Activated CD4-positive, alpha-beta T cell treated with anti-CD3 and anti-CD28 coated beads, Interleukin-2, amount 50 U/mL, for 1 hour (primary cell): Measurements from ENCODE around the gene TBXAS1.

Experiments
- DNase-seq: peaks from one replicate; pipeline ENCODE4 v3.0.0-alpha.2; 2020

Gene TBXAS1

DNA sequence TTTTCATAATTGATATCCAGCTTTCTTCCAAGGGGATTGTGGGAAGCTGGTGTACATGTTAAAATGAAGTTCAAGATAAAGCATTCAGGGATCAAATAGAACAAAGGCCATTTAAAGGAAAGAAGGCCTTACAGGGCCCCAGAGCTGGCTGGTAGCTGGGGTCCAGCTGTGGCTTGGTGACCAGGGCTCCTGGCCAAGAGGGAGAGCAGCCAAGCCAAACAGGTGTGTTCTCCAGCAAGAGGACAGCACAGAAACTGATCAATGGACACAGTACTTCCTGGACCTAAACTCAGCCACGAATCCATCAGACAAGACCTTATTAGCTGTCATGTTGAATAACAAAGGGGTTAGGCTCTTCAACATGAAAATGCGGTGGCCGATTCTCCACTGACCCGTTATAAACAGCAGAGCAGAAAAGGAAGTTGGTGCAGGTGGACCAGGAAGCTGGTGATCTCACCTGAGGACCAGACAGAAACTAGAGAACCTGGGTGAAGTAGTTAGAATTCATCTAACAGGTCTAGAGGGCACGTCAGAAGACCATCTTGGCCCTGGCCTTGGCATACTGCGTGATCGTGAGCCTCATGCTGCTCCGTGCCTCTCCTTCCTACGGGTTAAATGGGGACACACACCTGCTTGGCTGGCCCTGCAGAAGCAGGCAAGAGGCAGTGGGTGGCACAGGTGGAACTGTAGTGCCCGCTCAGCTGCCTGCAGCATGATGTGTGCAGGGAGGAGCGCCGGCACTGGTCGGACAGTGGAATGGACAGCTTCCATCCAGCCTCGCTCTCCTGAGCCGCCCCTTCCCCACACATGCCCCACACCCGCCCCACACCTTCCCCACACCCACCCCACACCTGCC is 179.9 kb downstream of the TBXAS1 start:
- DNase-seq = no peak

GRCh38 chr7:140009735-140010134 is 180.7 kb downstream of the TBXAS1 start:
- DNase-seq = no peak

GRCh38 chr7:140010194-140010895 is 181.3 kb downstream of the TBXAS1 start:
- DNase-seq = no peak

DNA sequence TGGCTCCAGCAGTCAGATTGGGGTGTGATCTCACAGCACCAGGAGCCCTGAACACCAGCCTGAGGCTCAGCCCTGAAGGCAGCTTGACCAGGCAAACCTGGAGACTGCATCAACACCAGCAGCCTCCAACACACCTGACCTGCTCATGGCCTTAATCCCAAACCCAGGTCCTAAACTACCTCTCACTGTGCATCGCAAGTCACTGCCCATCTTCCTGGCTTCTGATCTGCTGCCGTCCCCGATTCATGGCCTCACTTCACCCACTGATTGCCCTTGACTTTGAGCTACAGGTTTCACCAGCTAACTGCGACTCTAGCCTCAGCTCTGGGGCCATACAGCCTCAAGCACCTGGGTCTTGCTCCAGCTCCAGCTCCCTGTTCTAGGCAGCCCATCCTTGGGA is 184.6 kb downstream of the TBXAS1 start:
- DNase-seq = no peak

- no peak for DNase-seq
Measured at GRCh38 chr7:140014123-140014522, 185.1 kb downstream of the TBXAS1 start.

DNA sequence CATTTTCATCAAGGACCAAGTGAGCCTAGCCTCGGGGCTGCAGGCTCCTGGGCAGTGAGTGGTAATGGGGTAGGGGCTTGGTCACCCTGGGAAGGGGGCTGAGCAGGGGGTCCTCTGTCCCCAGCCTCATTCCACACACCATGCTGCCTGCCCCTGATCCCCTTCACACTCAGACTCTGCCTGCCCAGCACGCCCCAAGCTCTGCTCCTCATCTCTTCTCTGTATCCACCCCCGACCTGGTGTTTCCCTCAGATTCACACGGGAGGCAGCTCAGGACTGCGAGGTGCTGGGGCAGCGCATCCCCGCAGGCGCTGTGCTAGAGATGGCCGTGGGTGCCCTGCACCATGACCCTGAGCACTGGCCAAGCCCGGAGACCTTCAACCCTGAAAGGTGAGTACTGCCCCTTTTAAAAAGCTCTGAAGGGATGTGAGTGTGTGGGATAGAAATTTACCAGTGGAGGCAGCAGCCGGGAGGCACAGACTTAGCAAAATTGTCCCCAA is 186.5 kb downstream of the TBXAS1 start:
- DNase-seq = no peak

GRCh38 chr7:140016540-140016939 is 187.5 kb downstream of the TBXAS1 start:
- no peak for DNase-seq

DNA sequence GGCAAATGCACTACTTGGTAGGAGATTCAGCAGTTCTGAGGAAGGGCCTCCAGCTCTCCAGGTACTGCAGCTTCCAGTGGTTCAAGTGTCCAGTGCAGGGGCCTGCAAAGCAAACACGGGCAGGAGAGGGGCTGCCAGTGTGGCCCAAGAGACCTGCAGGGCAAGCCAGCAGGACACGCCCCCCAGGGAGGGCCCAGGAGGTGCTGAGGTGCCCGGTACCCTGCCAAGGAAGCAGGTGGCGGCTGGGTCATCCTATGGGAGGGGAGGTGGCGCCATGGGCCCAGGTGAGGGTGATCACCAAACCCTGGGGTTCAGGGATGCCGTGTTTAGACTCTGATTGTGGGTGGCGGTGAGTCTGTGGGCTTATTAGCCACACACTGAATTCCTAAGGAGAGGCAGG is 188.0 kb downstream of the TBXAS1 start:
- DNase-seq = no peak

DNA sequence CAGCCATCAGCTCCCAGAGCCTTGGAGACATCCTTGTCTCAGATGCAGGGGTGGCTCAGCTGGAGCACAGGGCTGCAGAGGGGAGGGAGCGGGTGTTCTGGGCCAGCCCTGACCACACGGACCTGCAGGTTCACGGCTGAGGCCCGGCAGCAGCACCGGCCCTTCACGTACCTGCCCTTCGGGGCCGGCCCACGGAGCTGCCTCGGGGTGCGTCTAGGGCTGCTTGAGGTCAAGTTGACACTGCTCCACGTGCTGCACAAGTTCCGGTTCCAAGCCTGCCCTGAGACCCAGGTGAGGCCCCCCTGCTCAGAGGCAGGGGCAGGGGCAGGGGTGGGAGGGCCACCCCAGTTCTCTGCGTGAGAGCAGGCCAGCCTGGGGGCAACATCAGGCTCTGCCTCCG is 188.5 kb downstream of the TBXAS1 start:
- no peak for DNase-seq

GRCh38 chr7:140018125-140019043 is 189.3 kb downstream of the TBXAS1 start:
- no peak for DNase-seq

GRCh38 chr7:140019172-140019571 is 190.1 kb downstream of the TBXAS1 start:
- no peak for DNase-seq

GRCh38 chr7:140019606-140020005 is 190.5 kb downstream of the TBXAS1 start:
- DNase-seq = no peak

GRCh38 chr7:140021603-140022002 is 192.5 kb downstream of the TBXAS1 start:
- DNase-seq = no peak

DNA sequence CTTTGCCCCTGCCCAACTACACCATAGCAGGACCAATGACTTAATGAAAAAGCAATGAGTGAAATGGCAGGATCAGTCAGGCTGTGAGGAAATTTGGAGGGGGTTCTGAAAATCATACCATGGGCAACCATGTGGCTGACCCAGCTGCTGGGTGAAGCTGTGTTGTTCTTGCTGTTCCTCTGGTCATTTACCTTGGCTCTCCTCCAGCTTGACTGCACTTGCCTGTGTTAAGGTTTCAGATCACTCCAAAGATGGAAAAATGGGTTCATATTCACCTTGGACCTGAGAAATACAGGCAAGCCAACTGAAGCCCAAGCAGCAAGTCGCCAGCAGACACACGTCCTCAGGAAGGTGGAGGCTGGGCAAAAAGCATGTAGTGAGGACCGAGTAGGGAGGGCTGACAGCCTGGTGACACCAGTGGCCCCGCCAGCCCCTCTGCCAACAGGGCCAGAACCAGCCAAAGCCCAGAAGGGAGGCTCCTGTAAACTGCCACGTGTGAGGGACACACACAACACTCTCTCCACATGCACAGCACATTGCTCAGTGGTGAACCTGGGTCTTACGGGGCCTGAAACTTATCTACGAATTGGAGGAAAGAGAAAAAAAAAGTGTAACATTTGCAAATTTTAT is 193.6 kb downstream of the TBXAS1 start:
- no peak for DNase-seq

GRCh38 chr7:140023728-140024127 is 194.7 kb downstream of the TBXAS1 start:
- no peak for DNase-seq

- DNase-seq = no peak
Measured at GRCh38 chr7:140024585-140024984, 195.5 kb downstream of the TBXAS1 start.

DNA sequence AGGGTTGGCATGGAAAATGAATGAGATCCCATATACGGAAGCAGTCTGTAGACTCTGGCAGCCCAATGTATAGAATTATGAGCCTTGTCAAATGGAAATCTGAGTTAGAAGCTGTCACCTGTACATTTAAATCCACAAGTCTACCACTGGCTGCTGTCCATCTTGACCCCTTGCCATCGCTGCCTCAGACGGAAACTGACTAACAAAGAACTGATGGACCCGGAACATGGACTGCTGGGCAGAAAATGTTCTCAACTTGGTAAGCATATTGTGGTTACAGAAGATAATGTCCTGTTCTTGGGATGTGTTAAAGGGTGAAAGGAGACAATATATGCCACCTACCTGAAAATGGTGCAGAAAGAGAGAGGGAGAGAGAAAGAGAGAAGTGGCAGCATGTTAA is 196.2 kb downstream of the TBXAS1 start:
- DNase-seq = no peak

DNA sequence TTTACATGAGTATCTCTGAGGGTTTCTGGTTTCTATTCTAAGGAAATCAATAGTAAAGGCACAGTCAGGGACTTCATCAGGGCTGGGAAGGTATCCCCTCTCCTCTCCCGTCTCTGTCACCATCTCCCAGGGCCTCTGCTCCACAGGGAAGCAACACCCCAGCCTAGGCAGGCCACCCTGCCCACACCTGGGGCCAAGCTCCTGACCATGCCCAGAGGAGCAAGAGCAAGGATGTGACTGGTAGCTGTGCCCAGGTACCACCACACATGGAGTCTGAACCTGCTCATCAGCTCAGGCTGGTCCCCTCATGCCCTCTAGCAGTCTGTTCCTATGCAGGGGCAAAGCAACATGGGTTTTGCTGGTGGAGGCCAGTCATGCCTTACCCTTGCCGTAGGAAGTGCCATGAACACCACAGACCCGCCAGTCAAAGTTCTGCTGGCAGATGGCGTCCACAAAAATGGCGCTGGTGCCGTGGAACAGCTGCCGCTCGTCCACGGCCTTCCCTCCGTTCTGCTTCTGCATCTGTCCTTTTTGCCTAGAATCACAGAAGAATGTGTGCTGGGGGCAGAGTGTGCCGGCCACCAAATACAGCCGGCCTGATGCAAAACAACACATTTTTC is 196.9 kb downstream of the TBXAS1 start:
- DNase-seq = no peak

DNA sequence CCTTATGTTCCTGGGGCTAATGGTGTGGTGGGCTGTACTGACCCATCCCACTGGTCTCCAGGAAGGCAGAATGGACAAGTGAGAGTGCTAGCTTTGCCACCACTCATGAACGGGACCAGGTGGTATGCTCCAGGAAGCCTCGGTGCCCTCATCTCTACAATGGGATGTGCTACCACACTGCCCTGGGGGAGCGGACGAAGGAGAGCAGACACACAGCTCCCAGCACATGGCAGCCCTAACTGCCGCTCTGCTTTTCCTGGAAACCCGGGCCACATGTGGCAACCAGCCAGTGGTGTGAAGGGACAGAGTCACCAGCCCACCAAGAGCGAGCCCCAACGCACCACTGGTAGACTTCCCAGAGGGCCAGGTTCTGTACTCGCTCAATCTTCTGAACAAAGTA is 197.9 kb downstream of the TBXAS1 start:
- no peak for DNase-seq

DNA sequence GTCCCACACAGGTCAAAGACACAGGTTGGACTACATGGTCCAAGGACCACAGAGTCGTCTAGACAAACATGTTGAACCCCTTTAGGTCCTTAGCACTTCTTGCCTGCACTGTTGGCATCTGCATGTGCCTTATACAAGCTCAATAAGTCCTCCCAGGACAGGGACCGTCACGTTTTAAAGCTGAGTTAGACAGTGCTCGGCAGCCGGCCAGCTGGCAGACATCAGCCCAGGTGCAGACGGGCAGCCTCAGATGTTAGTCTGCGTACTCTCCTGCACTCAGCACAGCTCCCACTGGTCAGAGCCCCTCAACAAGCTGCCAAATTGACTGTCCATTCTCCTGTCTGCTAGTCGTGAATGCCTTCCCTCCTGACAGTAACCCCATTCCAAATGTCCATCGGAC is 198.8 kb downstream of the TBXAS1 start:
- no peak for DNase-seq

- DNase-seq = no peak
Measured at GRCh38 chr7:140028311-140028710, 199.2 kb downstream of the TBXAS1 start.

- no peak for DNase-seq
Measured at GRCh38 chr7:140029072-140029471, 200.0 kb downstream of the TBXAS1 start.
